ENCODE data around the gene CENPP. TPM values are rescaled to one million over a fixed set of nuclear protein-coding genes. Genes with fewer than 3 reads are reported as not detected.

CENPP gene
- total RNA-seq, 1 donor from 2014 or later = 13.1 TPM

DNA sequence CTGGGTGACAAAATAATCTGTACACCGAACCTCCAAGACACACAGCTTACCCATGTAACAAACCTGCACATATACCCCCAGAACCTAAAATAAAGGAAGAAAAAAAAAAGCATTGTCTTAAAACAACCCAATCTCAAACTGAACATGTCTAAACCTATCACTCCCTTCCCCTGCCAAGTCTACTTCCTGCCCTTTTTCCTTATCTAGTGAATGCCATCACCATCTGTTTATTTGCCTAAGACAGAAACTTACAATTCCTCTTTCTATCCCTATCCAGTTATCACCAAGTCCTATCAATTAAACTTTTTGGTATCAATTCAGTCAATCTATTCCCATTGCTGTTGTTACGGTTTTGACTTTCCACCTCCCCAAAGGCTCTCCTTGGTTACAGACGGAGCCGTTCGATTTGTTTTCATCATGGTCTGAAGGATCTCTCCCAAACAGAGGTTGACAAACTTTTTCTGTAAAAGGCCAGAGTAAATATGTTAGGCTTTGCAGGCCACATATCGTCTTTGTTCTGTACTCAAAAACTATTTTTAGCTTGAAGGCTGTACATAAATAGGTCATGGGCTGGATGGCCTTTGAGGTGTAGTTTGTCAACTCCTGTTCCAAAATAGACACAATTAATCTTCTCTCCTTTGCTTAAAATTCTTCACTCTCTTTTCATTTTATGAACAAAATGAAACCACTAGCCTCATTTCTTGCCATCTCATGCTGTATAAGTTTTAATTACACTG, 12.7 kb upstream of the CENPP start:
- DNase-seq (ENCODE audit: low read depth) = no peak

- DNase-seq (ENCODE audit: low read depth) = no peak
Measured at GRCh38 chr9:92313624-92314012, 12.1 kb upstream of the CENPP start.

DNA sequence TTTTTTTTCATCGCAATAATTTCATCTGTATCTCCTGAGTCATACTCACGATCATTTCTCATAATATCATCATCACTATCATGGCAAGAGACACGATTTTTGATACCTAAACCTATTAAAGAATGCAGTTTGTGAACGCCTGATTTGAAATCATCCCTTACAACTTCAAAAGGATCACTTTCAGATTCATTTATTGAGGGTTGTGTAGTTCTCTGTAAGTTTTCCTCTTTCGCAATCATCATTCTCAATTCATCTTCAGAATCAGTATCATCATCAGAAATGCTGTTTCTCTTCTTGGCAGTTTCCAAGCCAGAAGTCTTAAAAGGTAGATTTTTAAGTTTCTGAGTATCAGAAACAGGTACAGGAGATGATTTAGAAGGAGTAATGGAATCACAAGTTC, 10.3 kb upstream of the CENPP start:
- no peak for DNase-seq (ENCODE audit: low read depth)

- no peak for DNase-seq (ENCODE audit: low read depth)
Measured at GRCh38 chr9:92324431-92324830, 1.3 kb upstream of the CENPP start.

GRCh38 chr9:92324889-92325268, 874 bp upstream of the CENPP start:
- no peak for DNase-seq (ENCODE audit: low read depth)

- no peak for DNase-seq (ENCODE audit: low read depth)
Measured at GRCh38 chr9:92325991-92326500, 293 bp downstream of the CENPP start.

GRCh38 chr9:92327283-92327850, 1.6 kb downstream of the CENPP start:
- DNase-seq (ENCODE audit: low read depth) = no peak

DNA sequence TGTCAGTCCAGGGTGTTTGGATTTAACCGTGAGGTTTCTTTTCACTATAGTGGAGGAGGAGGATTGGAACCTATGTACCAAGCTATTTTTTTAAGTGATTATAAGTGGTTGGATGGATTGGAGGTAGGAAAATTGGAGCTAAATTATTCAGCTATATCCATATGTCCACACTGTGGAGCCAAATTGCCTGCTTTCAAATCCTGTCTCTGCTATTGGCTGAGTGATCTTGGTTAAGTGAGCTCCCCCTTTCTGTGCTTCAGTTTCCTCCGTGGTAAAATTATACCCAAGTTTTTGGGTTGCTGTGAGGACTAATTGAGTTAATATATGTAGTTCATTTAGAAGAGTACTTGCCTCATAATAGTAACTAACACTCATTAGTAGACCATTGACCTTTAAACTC, 2.5 kb downstream of the CENPP start:
- DNase-seq (ENCODE audit: low read depth) = peak; percentile 60

DNA sequence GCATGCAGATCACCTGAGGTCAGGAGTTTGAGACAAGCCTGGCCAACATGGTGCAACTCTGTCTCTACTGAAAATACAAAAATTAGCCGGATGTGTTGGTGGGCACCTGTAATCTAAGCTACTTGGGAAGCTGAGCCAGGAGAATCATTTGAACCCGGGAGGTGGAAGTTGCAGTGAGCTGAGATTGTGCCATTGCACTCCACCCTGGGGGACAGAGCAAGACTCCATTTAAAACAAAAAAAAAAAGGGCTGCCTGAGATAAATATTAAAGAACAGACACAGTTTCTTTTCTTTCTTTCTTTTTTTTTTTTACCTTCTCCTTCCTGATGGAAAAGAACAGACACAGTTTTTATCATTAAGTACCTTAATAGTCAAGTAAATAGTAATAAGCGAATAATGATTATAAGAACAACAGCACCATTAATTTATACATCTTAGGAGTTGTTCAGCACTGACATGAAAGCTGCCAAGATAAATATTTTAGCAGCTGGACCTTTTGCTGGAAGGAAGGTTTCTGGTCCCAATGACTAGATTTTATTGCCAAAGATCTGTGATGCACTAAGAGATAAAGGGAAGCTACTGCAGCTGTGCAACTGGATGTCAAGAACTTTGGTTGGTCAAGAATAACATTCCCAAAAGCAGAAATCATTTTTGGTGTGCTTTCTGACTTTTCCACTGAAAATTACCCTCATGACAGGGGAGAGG, 7.0 kb downstream of the CENPP start:
- DNase-seq (ENCODE audit: low read depth) = no peak

DNA sequence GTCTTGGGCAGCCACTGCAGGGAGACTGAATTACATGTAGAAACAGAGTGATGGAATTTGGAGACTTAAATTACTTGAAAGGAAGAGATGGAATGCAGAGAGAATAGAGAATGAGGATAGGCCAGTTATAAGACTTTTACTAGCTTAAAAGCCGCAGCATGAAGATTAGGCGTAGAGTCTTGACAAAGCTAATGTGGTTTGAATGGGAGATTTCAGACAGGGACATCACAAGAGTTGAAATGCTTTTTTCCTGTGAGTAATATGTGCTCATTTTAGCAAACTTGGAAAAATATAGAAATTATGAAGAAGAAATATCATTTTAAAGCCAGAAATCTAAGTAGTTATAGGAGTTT, 7.5 kb downstream of the CENPP start:
- no peak for DNase-seq (ENCODE audit: low read depth)

DNA sequence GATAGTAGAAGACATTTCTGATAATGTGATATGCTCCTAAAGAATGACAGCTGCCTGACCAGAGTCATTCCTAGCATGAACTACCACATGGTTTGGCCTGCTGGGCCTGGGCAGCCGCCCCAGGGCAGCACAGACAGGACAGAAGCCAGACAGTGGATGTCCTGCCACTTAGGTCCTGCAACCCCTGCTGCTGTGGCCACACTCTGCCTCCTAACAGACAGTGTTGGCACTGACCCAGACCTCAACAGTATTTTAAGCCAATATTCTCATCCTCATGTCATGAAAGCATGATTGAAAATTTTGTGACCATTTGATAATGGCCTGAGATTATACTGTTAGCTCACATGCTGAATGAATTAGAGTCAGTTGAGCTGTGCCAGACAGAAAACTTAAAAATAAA, 15.8 kb downstream of the CENPP start:
- peak; percentile 95 for DNase-seq (ENCODE audit: low read depth)

- DNase-seq (ENCODE audit: low read depth) = peak; percentile 21
Measured at GRCh38 chr9:92342825-92343488, 17.2 kb downstream of the CENPP start.

DNA sequence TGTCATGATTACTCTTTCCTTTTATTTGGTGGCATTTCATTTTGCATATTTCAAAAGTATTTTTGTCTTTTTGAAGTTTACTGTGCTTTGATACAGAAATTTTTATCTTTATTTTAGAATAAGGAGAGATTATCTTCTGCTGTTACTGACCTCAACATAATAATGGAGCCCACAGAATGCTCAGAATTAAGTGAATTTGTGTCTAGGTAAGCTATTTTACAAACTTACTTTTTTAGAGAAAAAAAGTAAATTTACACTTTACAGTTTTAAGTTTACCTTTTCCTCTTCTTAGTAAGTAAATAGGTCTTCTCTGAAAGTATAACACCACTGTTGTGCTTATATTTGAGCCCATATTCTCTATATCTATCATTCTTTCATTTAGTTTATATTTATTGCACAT, 19.8 kb downstream of the CENPP start:
- DNase-seq (ENCODE audit: low read depth) = no peak

GRCh38 chr9:92349771-92350739, 24.3 kb downstream of the CENPP start:
- peak; percentile 41 for DNase-seq (ENCODE audit: low read depth)

DNA sequence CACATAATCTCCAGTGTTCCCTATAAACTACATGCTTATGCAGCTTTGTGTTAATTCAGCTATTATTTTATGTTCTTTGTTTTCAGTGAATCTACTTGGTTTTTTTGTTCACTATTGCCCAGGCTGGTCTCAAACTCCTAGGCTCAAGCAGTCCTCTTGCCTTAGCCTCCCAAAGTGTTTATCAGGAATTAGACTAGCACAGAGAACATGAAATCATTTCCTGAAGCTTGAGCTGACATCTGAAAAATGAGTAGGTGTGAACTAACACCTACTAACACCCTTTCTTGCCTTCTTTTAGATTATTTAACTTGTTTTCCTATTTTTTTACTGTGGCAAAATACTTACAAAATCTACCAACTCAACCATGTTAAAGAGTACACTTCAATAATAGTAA, 25.0 kb downstream of the CENPP start:
- DNase-seq (ENCODE audit: low read depth) = no peak

DNA sequence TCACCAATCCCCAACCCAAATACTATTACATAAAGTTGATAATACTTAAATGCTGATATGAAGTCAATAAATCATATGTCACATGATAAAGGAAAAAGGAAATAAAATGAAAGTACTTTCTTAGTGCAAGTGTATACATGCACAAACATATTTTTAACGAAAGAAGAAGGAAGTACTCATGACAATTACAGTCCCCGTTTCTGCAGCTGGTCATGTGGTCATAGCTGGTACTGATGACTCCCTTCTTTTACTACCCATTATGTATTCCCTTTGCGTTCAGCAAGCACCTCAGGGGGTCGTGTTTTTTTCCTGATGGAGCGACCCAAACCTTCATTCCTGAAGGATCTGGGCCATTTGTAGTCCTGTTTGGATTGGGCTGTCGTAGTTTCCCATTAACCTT, 27.3 kb downstream of the CENPP start:
- DNase-seq (ENCODE audit: low read depth) = no peak

- DNase-seq (ENCODE audit: low read depth) = no peak
Measured at GRCh38 chr9:92359394-92359995, 33.7 kb downstream of the CENPP start.

GRCh38 chr9:92360083-92360482, 34.3 kb downstream of the CENPP start:
- no peak for DNase-seq (ENCODE audit: low read depth)

- no peak for DNase-seq (ENCODE audit: low read depth)
Measured at GRCh38 chr9:92369075-92369474, 43.3 kb downstream of the CENPP start.

DNA sequence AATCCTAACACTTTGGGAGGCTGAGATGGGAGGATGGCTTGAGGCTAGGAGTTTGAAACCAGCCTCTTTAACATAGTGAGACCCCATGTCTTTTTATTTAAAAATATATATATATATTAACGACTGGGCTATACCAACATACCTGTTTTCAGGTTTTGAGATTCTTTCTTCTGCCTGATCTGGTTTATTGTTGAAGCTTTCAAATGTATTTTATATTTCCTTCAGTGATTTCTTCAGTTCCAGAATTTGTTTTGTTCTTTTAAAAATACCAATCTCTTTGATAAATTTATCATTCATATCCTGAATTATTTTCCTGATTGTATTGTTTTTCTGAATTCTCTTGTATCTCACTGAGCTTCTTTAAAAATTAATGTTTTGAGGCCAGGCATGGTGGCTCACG, 47.4 kb downstream of the CENPP start:
- no peak for DNase-seq (ENCODE audit: low read depth)
